Gastrocnemius medialis (tissue), 4 donors: Measurements from ENCODE around the gene RTP2.

ENCODE experiments used
- CTCF ChIP-seq, 5 experiments: fragments of 450-650 bp in 3 of 5; fragments of 200-600 bp in 2 of 5; sonication (generic) in 2 of 5; IDR thresholded peaks in 4 of 5; conservative IDR thresholded peaks in 1 of 5; 1 replicate in 4 of 5; 2 replicates in 1 of 5; pipeline ENCODE4 v1.5.1; 2016 to 2019; ENCODE audit warnings: antibody characterized with exemption in 5 of 5, mild to moderate bottlenecking in 3 of 5, moderate library complexity in 3 of 5
- POLR2A ChIP-seq, 2 donors: fragments of 450-650 bp; IDR thresholded peaks; one replicate each; pipeline ENCODE4 v1.6.1; 2017; ENCODE audit warnings: antibody characterized with exemption in 2 of 2, mild to moderate bottlenecking in 2 of 2, moderate library complexity in 2 of 2

DNA sequence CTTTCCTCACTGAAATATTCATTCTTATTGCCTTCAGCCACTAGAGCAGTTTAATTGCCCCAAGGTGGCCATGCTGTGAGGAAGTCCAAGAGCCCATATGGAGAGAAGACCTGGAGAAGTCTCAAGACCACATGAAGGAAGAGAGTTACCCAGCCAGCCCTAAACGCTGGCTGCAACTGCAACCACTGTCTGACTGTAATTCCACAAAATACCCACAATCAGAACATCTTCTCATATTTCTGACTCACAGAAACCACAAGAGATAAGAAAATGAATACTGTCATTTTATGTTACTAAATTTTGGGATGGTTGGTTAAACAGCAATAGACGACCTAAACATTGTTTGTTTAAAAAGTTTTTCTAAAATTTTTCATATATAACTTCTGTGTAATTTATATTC is 17.5 kb downstream of the RTP2 start:
- TF ChIP-seq CTCF (IDR thresholded peaks at IDR 0.05 in 4 of 5, conservative IDR thresholded peaks at IDR 0.05 in 1 of 5): no peak
- no peak for TF ChIP-seq POLR2A (IDR thresholded peaks at IDR 0.05)
